VCaP (cell line): ENCODE results near the gene SLC39A13.

ENCODE experiments used
- H3K27ac ChIP-seq: fragments of 450-650 bp; 2 replicates; pipeline ENCODE4 v1.5.1; 2017
- TF ChIP-seq, protein P1 (sequence below): fragments of 450-650 bp; conservative IDR thresholded peaks from 2 replicates; pipeline ENCODE4 v1.5.1; 2017; ENCODE audit warnings: mild to moderate bottlenecking, moderate library complexity

SLC39A13 gene

DNA sequence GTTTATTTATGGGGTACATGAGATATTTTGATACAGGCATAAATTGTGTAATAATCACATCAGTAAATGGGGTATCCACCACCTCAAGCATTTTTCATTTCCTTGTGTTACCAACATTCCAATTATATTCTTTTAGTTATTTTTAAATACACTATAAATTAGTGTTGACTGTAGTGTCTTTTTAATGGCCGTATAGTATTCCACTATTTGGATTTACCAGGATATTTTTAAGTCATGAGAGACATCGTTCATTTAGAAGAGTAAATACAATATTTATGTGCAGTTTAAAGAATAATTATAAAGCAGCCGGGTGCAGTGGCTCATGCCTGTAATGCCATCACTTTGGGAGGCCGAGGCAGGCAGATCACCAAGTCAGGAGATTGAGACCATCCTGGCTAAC, 23.9 kb upstream of the SLC39A13 start:
- TF ChIP-seq, protein P1, sequence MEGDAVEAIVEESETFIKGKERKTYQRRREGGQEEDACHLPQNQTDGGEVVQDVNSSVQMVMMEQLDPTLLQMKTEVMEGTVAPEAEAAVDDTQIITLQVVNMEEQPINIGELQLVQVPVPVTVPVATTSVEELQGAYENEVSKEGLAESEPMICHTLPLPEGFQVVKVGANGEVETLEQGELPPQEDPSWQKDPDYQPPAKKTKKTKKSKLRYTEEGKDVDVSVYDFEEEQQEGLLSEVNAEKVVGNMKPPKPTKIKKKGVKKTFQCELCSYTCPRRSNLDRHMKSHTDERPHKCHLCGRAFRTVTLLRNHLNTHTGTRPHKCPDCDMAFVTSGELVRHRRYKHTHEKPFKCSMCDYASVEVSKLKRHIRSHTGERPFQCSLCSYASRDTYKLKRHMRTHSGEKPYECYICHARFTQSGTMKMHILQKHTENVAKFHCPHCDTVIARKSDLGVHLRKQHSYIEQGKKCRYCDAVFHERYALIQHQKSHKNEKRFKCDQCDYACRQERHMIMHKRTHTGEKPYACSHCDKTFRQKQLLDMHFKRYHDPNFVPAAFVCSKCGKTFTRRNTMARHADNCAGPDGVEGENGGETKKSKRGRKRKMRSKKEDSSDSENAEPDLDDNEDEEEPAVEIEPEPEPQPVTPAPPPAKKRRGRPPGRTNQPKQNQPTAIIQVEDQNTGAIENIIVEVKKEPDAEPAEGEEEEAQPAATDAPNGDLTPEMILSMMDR, result no peak
- no peak overlapping the region for H3K27ac ChIP-seq

GRCh38 chr11:47387944-47388696, 20.3 kb upstream of the SLC39A13 start:
- TF ChIP-seq, protein P1, result no peak
- H3K27ac ChIP-seq, result no peak overlapping the region

- TF ChIP-seq, protein P1, result no peak
- no peak overlapping the region for H3K27ac ChIP-seq
These were observed 19.5 kb upstream of the SLC39A13 start for GRCh38 chr11:47388697-47389576.

DNA sequence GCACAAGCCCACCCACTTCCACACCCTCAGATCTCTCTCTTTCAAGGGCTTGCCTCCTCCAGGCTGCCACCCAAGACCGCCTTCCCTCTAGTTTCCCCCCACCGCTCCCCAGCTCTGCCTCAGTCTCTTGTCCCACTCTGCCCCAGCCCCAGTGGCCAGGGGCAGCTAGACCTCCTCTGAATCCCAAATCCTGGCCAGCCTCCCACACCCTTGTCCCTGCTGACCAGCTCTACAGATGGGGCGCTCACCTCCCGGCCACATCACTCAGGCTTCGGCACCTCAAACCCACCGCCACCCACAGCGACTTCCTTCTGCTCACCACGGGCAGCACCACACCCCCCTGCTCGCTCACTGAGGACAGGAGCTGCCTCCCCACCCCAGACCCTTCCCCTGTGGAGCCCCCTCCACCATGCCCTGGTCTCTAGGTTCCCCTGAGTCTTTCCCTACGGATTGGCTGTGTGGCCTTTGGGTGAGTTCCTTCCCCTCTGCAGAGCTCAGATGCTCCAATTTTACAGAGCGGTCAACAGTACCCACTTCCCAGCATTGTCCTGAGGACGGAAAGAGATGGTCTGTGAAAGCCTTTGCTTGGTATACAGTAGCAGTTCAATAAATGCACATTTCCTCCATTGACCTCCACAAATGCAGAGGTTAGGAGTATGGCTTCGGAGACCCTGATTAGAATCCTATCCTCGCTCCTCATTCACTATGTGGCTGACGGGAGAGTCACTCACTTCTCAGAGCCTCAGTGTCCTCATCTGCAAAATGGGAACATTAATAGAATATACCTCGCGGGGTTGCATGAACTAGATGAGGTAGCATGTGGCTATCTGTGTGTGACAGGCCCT, 18.6 kb upstream of the SLC39A13 start:
- no peak overlapping the region for H3K27ac ChIP-seq
- TF ChIP-seq, protein P1, result no peak

GRCh38 chr11:47390422-47390760, 18.0 kb upstream of the SLC39A13 start:
- TF ChIP-seq, protein P1, result no peak
- no peak overlapping the region for H3K27ac ChIP-seq

- H3K27ac ChIP-seq, result no peak overlapping the region
- TF ChIP-seq, protein P1, result no peak
These were observed 17.3 kb upstream of the SLC39A13 start for GRCh38 chr11:47391077-47391583.
